Anterior cingulate cortex (tissue), 58 donors: ENCODE results near the gene FSIP2.
"Not testable (repeated sequence)": the region's sequence is repeated elsewhere in the genome, so short reads cannot be mapped to it uniquely, and the experiment has no call there.

Experiments used
- DNase-seq, 58 donors: peaks; one replicate each; lab custom pipeline; 2025; lab: John Stamatoyannopoulos, UW

Gene FSIP2

DNA sequence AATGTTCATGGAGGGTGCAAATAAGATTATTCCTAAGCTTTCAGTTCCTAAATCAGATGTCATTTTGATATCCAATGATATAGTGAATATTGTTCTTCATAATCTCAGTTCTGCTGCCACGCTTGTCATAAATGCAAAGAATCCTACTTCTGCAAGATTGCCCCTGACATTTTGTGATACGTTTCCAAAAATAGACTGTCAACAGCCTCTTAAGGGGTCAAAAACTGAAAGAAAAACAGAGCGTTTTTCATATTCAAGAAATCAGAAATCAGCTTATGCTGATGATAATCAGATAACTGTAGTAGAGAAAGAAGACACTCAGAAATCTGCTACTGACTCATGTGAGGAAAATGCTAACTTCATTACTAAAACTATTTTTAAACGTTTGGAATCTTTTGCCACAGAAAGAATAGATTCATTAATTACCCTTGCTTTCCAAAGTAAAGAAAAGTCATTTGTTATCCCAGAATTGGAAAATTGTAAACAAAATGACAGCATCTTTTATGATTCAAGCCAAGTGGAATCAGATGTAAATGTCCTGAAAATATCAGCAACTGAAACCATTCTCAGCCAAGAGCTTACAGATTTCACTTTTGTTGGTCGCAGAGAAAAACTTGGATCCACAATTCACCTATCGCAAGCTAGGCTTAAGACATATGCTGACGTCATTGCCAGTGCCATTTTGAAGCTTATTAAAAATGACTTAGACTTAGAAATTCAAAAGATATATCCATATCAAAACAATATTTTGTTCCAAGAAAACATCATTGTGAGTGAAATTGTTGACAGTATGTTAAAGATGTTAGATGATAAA lies 55.1 kb downstream of the FSIP2 start:
- DNase-seq: no peak

- no peak for DNase-seq
Measured at GRCh38 chr2:185796758-185797157, 58.2 kb downstream of the FSIP2 start.

DNA sequence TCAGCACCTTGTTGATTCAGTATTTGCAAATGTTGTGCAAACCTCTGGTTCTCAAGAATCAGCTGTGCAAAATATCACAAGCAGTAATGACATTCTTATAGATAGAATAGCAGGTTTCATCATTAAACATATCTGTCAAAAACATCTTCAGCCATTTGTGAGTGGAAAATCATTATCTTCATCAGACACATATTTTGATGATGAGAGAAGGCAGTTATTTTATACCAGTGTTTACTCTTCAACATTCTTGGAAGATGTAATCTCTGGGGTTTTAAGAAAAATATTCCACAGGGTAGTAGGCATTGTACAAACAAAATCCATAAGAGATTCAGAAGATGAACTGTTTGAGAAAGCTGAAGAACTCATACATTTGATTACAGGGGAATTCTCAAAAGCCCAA lies 64.3 kb downstream of the FSIP2 start:
- DNase-seq: no peak

DNA sequence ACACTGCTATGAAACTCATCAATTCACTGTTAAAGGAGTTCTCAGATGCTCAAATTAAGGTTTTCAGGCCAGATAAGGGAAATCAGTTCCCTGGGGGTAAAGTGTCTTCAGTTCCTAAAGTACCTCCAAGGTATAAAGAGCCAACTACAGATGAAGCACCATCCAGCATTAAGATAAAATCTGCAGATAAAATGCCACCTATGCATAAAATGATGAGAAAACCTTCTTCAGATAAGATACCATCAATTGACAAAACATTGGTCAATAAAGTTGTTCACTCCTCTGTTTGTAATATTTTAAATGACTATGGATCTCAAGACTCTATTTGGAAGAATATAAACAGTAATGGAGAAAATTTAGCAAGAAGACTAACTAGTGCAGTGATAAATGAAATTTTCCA lies 68.2 kb downstream of the FSIP2 start:
- DNase-seq: no peak

DNA sequence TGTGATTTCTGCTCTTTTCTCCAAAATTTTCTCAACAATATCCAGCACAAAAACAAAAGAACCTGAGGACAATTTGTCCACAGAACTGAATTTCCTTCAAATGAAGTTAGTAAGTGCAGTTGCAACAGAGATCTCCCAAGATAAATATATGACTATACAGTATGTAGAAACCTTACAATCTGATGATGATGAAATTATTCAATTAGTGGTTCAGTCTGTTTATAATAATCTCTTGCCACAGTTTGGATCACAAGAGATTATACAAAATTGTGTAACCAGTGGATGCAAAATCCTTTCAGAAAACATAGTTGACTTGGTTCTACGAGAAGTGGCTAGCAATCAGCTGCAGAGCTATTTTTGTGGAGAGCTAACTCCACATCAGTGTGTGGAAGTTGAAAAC lies 68.7 kb downstream of the FSIP2 start:
- DNase-seq: no peak

DNA sequence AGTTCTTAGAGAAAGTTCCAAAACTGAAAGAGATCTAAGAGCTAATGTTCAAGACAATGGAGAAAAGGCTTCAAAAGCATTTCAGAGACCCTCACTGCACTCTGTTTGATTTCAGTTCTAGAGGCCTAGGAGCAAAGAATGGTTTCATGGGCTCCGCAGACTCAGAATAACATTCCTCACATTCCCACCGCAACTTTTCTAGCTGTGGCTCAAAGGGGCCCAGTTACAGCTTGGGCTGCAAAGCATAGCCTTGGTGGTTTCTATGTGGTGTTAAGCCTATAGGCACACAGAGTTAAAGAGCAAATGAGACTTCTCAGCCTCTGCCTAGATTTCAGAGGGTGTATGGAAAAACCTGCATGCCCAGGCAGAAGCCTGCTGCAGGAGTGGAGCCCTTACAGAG lies 73.0 kb downstream of the FSIP2 start:
- DNase-seq: no peak

- DNase-seq: no peak
Measured at GRCh38 chr2:185813707-185814106, 75.1 kb downstream of the FSIP2 start.

DNA sequence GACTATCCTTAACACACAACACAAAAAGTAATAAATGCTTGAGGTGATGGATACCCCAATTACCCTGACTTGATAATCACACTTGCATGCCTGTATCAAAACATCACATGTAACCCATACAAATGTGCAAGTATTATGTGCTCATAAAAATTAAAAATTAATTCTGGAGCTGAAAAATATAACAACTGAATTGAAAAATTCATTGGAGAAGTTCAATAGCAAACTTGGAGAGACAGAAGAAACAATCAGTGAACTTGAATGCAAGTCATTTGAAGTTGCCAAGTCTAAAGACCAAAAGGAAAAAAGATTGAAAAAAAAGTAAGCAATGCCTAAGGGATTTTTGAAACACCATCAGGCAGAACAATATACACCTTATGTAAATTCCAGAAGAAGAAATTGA lies 79.4 kb downstream of the FSIP2 start:
- no peak for DNase-seq

GRCh38 chr2:185821467-185821866 lies 82.9 kb downstream of the FSIP2 start:
- no peak for DNase-seq

DNA sequence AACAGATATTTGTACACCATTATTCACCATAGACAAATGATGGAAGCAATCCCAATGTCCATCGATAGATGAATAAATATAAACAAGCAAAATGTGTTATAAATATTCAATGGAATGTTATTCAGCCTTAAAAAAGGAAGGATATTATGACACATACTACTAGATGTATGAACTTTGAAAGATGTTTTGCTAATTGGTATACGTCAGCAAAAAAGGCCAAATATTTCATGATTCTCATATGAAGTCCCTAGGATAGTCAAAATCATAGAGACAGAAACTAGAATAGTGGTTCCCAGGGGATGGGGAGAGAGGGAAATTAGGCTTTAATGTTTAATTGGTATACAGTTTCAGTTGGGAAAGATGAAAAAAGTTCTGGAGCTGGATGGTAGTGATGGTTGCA lies 85.2 kb downstream of the FSIP2 start:
- no peak for DNase-seq

DNA sequence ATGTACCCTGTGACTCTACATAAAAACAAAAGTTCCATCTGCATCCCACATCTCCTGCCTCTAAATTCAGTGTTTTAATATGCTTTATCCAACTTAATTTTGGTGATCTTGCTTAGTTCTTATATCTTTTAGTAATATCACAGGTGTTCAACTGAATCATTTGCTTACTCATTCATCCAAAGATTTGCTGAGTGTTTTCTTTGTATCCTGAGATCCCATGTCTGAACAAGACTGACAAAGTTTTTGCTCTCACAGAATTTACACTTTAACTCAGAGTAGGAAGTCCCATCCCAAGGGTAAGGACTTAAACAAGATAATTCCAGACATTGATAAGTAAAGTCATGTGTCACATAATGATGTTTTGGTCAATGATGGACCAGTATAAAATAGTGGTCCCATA lies 87.0 kb downstream of the FSIP2 start:
- DNase-seq: no peak

GRCh38 chr2:185828326-185828725 lies 89.7 kb downstream of the FSIP2 start:
- no peak for DNase-seq

GRCh38 chr2:185833864-185834263 lies 95.3 kb downstream of the FSIP2 start:
- no peak for DNase-seq

GRCh38 chr2:185835974-185836373 lies 97.4 kb downstream of the FSIP2 start:
- no peak for DNase-seq

DNA sequence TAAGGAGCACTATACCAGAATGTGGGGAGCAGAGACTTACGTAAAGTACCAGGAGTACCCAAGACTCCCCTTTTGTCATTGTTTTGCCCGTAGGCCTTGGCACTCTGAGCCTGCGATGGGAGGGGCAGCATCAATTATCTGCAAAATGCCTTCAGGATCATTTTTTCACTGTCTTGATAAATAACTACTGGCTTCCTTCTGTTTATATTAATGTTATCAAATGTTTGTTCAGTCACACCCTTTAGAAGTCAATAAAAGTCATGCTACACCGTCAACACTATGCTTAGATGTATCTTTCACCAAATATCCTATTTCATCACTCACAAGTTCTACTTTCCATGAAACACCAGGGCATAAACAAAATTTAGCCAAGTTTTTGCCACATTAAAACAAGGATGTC lies 116.3 kb downstream of the FSIP2 start:
- DNase-seq: no peak

DNA sequence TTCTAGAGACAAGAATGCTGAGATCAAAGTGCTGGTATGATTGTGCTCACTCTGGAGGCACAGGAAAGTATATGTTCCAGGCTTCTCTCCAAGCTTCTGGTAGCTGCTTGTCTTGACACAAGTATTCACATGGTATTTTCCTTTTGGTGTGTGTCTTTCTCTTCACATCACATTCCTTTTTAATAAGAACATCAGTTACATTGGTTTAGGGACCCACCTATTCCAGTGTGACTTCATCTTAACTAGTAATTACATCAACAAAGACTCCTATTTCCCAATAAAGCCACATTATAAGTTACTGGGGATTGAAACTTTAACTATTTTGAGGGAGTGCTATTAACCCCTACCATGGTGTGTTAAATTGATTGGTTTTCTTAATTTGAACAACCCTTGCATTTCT lies 119.1 kb downstream of the FSIP2 start:
- no peak for DNase-seq

DNA sequence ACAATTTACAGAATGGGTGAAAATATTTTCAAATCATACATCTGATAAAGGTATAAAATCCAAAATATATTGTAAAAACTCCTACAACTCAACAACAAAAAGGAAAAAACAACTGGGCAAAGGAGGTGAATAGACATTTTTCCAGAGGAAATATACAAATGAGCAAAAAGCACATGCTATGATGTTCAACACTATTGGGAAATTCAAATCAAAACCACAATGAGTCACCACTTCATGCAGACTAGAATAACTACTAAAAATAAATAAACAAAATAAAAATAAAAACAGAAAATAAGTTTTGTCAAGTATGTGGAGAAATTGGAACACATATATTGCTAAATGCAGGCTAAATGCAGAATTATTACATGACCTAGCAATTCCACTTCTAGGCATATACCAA lies 120.9 kb downstream of the FSIP2 start:
- no peak for DNase-seq

DNA sequence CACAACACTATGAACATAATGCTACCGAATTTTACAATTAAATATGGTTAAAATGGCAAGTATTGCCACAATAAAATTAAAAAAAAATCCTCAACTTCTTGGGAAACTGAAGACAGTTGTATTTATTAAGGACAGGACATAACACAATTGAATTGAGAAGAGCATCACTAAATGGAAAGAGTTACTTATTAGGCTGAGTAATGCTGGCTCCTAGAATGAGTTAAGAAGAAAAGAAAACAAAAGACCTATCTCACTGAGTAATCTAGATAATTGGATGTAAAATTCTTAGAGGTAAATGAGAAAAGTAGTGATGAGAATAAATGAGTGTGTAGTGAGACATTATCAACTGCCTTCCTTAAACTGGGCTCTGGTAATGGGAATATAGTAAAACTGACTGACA lies 121.7 kb downstream of the FSIP2 start:
- no peak for DNase-seq

- no peak for DNase-seq
Measured at GRCh38 chr2:185862657-185863398, 124.2 kb downstream of the FSIP2 start.

- DNase-seq: not testable (repeated sequence)
Measured at GRCh38 chr2:185864468-185865260, 126.1 kb downstream of the FSIP2 start.
